Endodermal cell (in vitro differentiated cells): ENCODE data around the gene ZDHHC7. TPM values are rescaled to one million over a fixed set of nuclear protein-coding genes. Genes with fewer than 3 reads are reported as not detected.

ENCODE experiments used
- DNase-seq: peaks from one replicate; pipeline ENCODE4 v3.0.0-alpha.2; 2017
- H3K27ac ChIP-seq: 2 replicates; pipeline ENCODE4 v1.5.1; 2013; ENCODE audit warnings: mild to moderate bottlenecking, low read depth, low read length, moderate library complexity
- H3K27me3 ChIP-seq: 2 replicates; pipeline ENCODE4 v1.6.1; 2013; ENCODE audit warnings: mild to moderate bottlenecking, low read length, moderate library complexity; ENCODE audit not compliant: insufficient read depth, control insufficient read depth, poor library complexity, severe bottlenecking
- H3K36me3 ChIP-seq: 2 replicates; pipeline ENCODE4 v1.7.0; 2013; ENCODE audit warnings: mild to moderate bottlenecking, low read length, moderate library complexity; ENCODE audit not compliant: control insufficient read depth, insufficient read depth
- H3K4me1 ChIP-seq: one replicate; pipeline ENCODE4 v1.7.0; 2013; ENCODE audit warnings: low read length; ENCODE audit not compliant: control insufficient read depth, insufficient read depth
- H3K4me3 ChIP-seq: 2 replicates; pipeline ENCODE4 v1.5.1; 2013; ENCODE audit warnings: mild to moderate bottlenecking, low read length, moderate library complexity
- H3K9ac ChIP-seq: 2 replicates; pipeline ENCODE4 v1.6.1; 2013; ENCODE audit warnings: mild to moderate bottlenecking, low read length, moderate library complexity; ENCODE audit not compliant: poor library complexity, severe bottlenecking; ENCODE audit errors: extremely low read depth
- H3K9me3 ChIP-seq: 2 replicates; pipeline ENCODE4 v1.6.1; 2013; ENCODE audit warnings: mild to moderate bottlenecking, low read length, moderate library complexity; ENCODE audit not compliant: control insufficient read depth
- H3K27ac Mint-ChIP-seq: 2 replicates; pipeline ENCODE4 v1.8.0; 2020; ENCODE audit warnings: mixed read lengths
- H3K27me3 Mint-ChIP-seq: 2 replicates; pipeline ENCODE4 v1.8.0; 2021; ENCODE audit warnings: mild to moderate bottlenecking, mixed read lengths; ENCODE audit not compliant: insufficient read depth
- H3K36me3 Mint-ChIP-seq: 2 replicates; pipeline ENCODE4 v1.8.0; 2020; ENCODE audit warnings: low read depth, mixed read lengths
- H3K4me1 Mint-ChIP-seq: 2 replicates; pipeline ENCODE4 v1.8.0; 2020; ENCODE audit warnings: mixed read lengths
- H3K4me3 Mint-ChIP-seq: 2 replicates; pipeline ENCODE4 v1.8.0; 2020; ENCODE audit warnings: mild to moderate bottlenecking, moderate library complexity, mixed read lengths
- H3K9me3 Mint-ChIP-seq: 2 replicates; pipeline ENCODE4 v1.8.0; 2020; ENCODE audit warnings: mild to moderate bottlenecking, mixed read lengths
- WGBS, 2 experiments: methylation state at CpG; one replicate each; pipeline versions ENCODE4 v1.1.5 to v1.1.7; 2013; ENCODE audit warnings: missing lambda C conversion rate in 2 of 2, mixed read lengths in 1 of 2; ENCODE audit not compliant: insufficient coverage in 1 of 2, insufficient read length in 1 of 2; 5-methylcytosine and 5-hydroxymethylcytosine counted together
- total RNA-seq, 2 donors: library from RNA; stranded (reverse); fragmentation: NEBNext Ultra II Directional in 1 of 2; extraction: Animal tissue kit (Norgen Biotek cat#: 25700) in 1 of 2; gene quantifications; 2 replicates in 1 of 2; 3 replicates in 1 of 2; pipeline ENCODE4 v1.2.1, GENCODE V29; 2021
- TF ChIP-seq, protein P1 (sequence below): fragments of 200-600 bp; sonication (generic); conservative IDR thresholded peaks from 2 replicates; pipeline ENCODE4 v1.5.0; 2021; ENCODE audit warnings: antibody characterized with exemption, mild to moderate bottlenecking

Gene ZDHHC7
- total RNA-seq, 2 donors from 2014 or later = 58.7 to 61.8 TPM

- Mint-ChIP-seq H3K4me1 (peaks cover 4% of the 10 kb centered on the region), H3K27me3 (no peaks in the 10 kb centered on the region), H3K4me3 (no peak overlapping the region), H3K9me3 (no peaks in the 10 kb centered on the region), H3K27ac (no peak overlapping the region), H3K36me3 (no peaks in the 10 kb centered on the region)
- WGBS, 2 experiments = 90 to 95% methylated on average over 9 to 13 of the region's 13 CpGs
- Histone ChIP-seq H3K9me3 (no peaks in the 10 kb centered on the region), H3K9ac (no peak overlapping the region), H3K27me3 (no peaks in the 10 kb centered on the region), H3K4me3 (no peak overlapping the region), H3K27ac (no peak overlapping the region), H3K36me3 (no peaks in the 10 kb centered on the region), H3K4me1 (no peaks in the 10 kb centered on the region)
- peak; percentile 72 for DNase-seq
- TF ChIP-seq, protein P1, sequence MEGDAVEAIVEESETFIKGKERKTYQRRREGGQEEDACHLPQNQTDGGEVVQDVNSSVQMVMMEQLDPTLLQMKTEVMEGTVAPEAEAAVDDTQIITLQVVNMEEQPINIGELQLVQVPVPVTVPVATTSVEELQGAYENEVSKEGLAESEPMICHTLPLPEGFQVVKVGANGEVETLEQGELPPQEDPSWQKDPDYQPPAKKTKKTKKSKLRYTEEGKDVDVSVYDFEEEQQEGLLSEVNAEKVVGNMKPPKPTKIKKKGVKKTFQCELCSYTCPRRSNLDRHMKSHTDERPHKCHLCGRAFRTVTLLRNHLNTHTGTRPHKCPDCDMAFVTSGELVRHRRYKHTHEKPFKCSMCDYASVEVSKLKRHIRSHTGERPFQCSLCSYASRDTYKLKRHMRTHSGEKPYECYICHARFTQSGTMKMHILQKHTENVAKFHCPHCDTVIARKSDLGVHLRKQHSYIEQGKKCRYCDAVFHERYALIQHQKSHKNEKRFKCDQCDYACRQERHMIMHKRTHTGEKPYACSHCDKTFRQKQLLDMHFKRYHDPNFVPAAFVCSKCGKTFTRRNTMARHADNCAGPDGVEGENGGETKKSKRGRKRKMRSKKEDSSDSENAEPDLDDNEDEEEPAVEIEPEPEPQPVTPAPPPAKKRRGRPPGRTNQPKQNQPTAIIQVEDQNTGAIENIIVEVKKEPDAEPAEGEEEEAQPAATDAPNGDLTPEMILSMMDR = peak; percentile 74
Observed at GRCh38 chr16:84959045-84959576, 52.2 kb downstream of the ZDHHC7 start.

- Histone ChIP-seq H3K27me3 (no peaks in the 10 kb centered on the region), H3K9me3 (no peaks in the 10 kb centered on the region), H3K27ac (no peak overlapping the region), H3K36me3 (no peaks in the 10 kb centered on the region), H3K4me1 (no peaks in the 10 kb centered on the region), H3K4me3 (no peak overlapping the region), H3K9ac (no peak overlapping the region)
- 100% methylated on average over 1 of the region's 1 CpG; no CpG with 5 or more reads in 1 of the 2 experiments for WGBS, 2 experiments
- Mint-ChIP-seq H3K27me3 (no peaks in the 10 kb centered on the region), H3K9me3 (no peaks in the 10 kb centered on the region), H3K4me1 (peaks cover 2% of the 10 kb centered on the region), H3K27ac (no peak overlapping the region), H3K36me3 (no peaks in the 10 kb centered on the region), H3K4me3 (no peak overlapping the region)
- TF ChIP-seq, protein P1 = no peak
- no peak for DNase-seq
Observed at GRCh38 chr16:84957792-84958191, 53.5 kb downstream of the ZDHHC7 start.

GRCh38 chr16:84957192-84957591, 54.1 kb downstream of the ZDHHC7 start:
- H3K27me3 Mint-ChIP-seq = no peaks in the 10 kb centered on the region
- H3K9me3 Mint-ChIP-seq = no peaks in the 10 kb centered on the region
- Histone ChIP-seq H3K27ac (no peak overlapping the region), H3K27me3 (no peaks in the 10 kb centered on the region), H3K4me3 (no peak overlapping the region), H3K4me1 (peaks cover 5% of the 10 kb centered on the region), H3K36me3 (no peaks in the 10 kb centered on the region), H3K9me3 (no peaks in the 10 kb centered on the region), H3K9ac (no peak overlapping the region)
- H3K4me3 Mint-ChIP-seq = no peak overlapping the region
- 92 to 100% methylated on average over 2 to 5 of the region's 5 CpGs for WGBS, 2 experiments
- H3K27ac Mint-ChIP-seq = no peak overlapping the region
- DNase-seq = no peak
- TF ChIP-seq, protein P1 = no peak
- peaks cover 5% of the 10 kb centered on the region for H3K4me1 Mint-ChIP-seq
- H3K36me3 Mint-ChIP-seq = no peaks in the 10 kb centered on the region
